Measurements from ENCODE around the gene ZNF423.

ZNF423 gene

GRCh38 chr16:49457196-49457595 lies 398.7 kb downstream of the ZNF423 start:
- DNase-seq (ENCODE audit: low spot score), result peak; percentile 40
- TF ChIP-seq, protein P1, sequence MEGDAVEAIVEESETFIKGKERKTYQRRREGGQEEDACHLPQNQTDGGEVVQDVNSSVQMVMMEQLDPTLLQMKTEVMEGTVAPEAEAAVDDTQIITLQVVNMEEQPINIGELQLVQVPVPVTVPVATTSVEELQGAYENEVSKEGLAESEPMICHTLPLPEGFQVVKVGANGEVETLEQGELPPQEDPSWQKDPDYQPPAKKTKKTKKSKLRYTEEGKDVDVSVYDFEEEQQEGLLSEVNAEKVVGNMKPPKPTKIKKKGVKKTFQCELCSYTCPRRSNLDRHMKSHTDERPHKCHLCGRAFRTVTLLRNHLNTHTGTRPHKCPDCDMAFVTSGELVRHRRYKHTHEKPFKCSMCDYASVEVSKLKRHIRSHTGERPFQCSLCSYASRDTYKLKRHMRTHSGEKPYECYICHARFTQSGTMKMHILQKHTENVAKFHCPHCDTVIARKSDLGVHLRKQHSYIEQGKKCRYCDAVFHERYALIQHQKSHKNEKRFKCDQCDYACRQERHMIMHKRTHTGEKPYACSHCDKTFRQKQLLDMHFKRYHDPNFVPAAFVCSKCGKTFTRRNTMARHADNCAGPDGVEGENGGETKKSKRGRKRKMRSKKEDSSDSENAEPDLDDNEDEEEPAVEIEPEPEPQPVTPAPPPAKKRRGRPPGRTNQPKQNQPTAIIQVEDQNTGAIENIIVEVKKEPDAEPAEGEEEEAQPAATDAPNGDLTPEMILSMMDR (IDR thresholded peaks at IDR 0.05), result no peak
- no peak overlapping the region for H3K27ac ChIP-seq
- H3K4me3 ChIP-seq, result no peak overlapping the region

DNA sequence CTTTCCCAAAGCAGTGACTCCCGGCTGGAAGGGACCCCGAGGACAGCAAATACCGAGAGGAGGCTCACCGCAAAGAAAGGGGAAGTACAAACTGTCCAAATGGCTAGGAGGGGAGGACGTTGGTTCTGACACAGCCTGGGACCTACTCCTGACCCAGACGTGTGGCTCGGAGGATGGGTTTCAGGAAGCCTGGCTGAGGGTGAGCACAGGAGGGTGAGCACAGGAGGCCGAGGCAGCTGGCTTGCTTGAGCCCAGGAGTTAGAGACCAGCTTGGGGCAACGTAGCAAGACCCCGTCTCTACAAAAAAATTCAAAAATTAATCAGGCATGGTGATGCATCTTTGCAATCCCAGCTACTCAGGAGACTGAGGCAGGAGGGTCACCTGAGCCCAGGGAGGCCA lies 399.1 kb downstream of the ZNF423 start:
- peak; percentile 47 for DNase-seq (ENCODE audit: low spot score)
- TF ChIP-seq, protein P1 (IDR thresholded peaks at IDR 0.05), result no peak
- no peak overlapping the region for H3K27ac ChIP-seq
- H3K4me3 ChIP-seq, result no peak overlapping the region

GRCh38 chr16:49455991-49456745 lies 399.7 kb downstream of the ZNF423 start:
- no peak overlapping the region for H3K27ac ChIP-seq
- DNase-seq (ENCODE audit: low spot score), result peak; percentile 58
- H3K4me3 ChIP-seq, result no peak overlapping the region
- TF ChIP-seq, protein P1 (IDR thresholded peaks at IDR 0.05), result no peak

GRCh38 chr16:49455181-49455990 lies 400.5 kb downstream of the ZNF423 start:
- Histone ChIP-seq H3K4me3 (no peak overlapping the region), H3K27ac (no peak overlapping the region)
- TF ChIP-seq, protein P1 (IDR thresholded peaks at IDR 0.05), result no peak
- peak; percentile 36 for DNase-seq (ENCODE audit: low spot score)

- TF ChIP-seq, protein P1 (IDR thresholded peaks at IDR 0.05), result no peak
- Histone ChIP-seq H3K4me3 (no peak overlapping the region), H3K27ac (no peak overlapping the region)
- peak; percentile 38 for DNase-seq (ENCODE audit: low spot score)
Measured at GRCh38 chr16:49454426-49455180, 401.3 kb downstream of the ZNF423 start.

GRCh38 chr16:49453983-49454382 lies 401.9 kb downstream of the ZNF423 start:
- TF ChIP-seq, protein P1 (IDR thresholded peaks at IDR 0.05), result no peak
- Histone ChIP-seq H3K4me3 (no peak overlapping the region), H3K27ac (no peak overlapping the region)
- no peak for DNase-seq (ENCODE audit: low spot score)
